ENCODE measurements around the gene FUT3. TPM values are rescaled to one million over a fixed set of nuclear protein-coding genes. Genes with fewer than 3 reads are reported as not detected.
A peak's percentile ranks its signal among the peaks of the same experiment; 100 is the strongest.

FUT3 gene
- total RNA-seq, 1 experiment from 2014 or later: not detected

- Histone ChIP-seq H3K23me2 (ENCODE audit: insufficient read length, low read depth, low read length, poor library complexity, severe bottlenecking) (no peaks in the 10 kb centered on the region), H3K79me1 (ENCODE audit: insufficient read depth, low read depth, low read length, poor library complexity, severe bottlenecking) (no peaks in the 10 kb centered on the region), H3K79me2 (ENCODE audit: insufficient read depth, low read length) (no peaks in the 10 kb centered on the region), H3K23ac (ENCODE audit: insufficient read length, low read depth, low read length) (no peak overlapping the region), H2BK20ac (ENCODE audit: low read depth, low read length, poor library complexity, severe bottlenecking) (no peak overlapping the region), H3K4me1 (ENCODE audit: insufficient read depth, low read length) (no peaks in the 10 kb centered on the region), H3K9me3 (ENCODE audit: control insufficient read depth, low read depth, low read length) (no peaks in the 10 kb centered on the region), H2AK5ac (ENCODE audit: insufficient read length, low read length) (no peak overlapping the region), H4K5ac (ENCODE audit: insufficient read length, low read depth, low read length) (no peak overlapping the region), H3K4me2 (ENCODE audit: insufficient read depth, insufficient read length, low read length) (no peak overlapping the region), H4K91ac (ENCODE audit: insufficient read length, low read depth, low read length) (no peak overlapping the region), H2BK12ac (ENCODE audit: insufficient read length, low read depth, low read length) (no peak overlapping the region), H2BK15ac (ENCODE audit: low read depth, low read length) (no peak overlapping the region), H3K4ac (ENCODE audit: low read depth, low read length) (no peak overlapping the region), H3K18ac (ENCODE audit: insufficient read length, low read depth, low read length) (no peak overlapping the region), H3K27me3 (ENCODE audit: insufficient read depth, low read length) (no peaks in the 10 kb centered on the region), H2AFZ (ENCODE audit: low read length) (no peak overlapping the region), H2BK5ac (ENCODE audit: insufficient read length, low read length) (no peak overlapping the region), H2BK120ac (ENCODE audit: low read depth, low read length, poor library complexity, severe bottlenecking) (no peak overlapping the region), H3T11ph (ENCODE audit: low read length) (no peak overlapping the region), H4K20me1 (ENCODE audit: control insufficient read depth, insufficient read depth, insufficient read length) (no peaks in the 10 kb centered on the region), H3K56ac (ENCODE audit: insufficient read length, low read depth, low read length) (no peak overlapping the region), H3K9ac (ENCODE audit: extremely low read depth, insufficient read length, low read length) (no peak overlapping the region), H3K14ac (ENCODE audit: insufficient read depth, low read length) (no peak overlapping the region), H4K8ac (replicated peaks; ENCODE audit: insufficient read length, low read depth, low read length) (no peak overlapping the region), H3K27ac (ENCODE audit: insufficient read length, low read depth, low read length) (no peak overlapping the region)
- Mint-ChIP-seq H3K9me3 (no peaks in the 10 kb centered on the region; a peak in 2 of 5 replicates), H3K27ac (peak overlapping the region in 1 of 3 experiments; percentile 7; a peak in 2 of 7 replicates), H3K4me1 (peaks cover 0 to 8% of the 10 kb centered on the region in 2 experiments; a peak in 3 of 4 replicates), H3K36me3 (ENCODE audit: insufficient read depth in 1 of 3, low read depth in 3 of 3) (peaks cover 8 to 20% (median 19%) of the 10 kb centered on the region in 3 experiments), H3K4me3 (0 out of 5 replicates have a peak overlapping the region, but pooled peaks of 1 of the 2 experiments have one; percentile 4), H3K27me3 (ENCODE audit: low read depth) (peaks cover 2% of the 10 kb centered on the region)
- no peak for DNase-seq
- TF ChIP-seq CTCF (conservative IDR thresholded peaks at IDR 0.05): no peak
- WGBS (ENCODE audit: extremely low coverage, insufficient read length, low lambda C conversion rate): no CpG with 5 or more reads among the region's 3 CpGs
Measured at GRCh38 chr19:5793188-5793587, 58.1 kb downstream of the FUT3 start.

Other genes with a start within 250 kb of the FUT3 start
- gene SAFB2, start 228.7 kb downstream of the FUT3 start, total RNA-seq (2021): 70.3 and 76.1 TPM in 2 replicates
- 107 and 110 TPM in 2 replicates for gene SAFB, start 228.4 kb downstream of the FUT3 start, total RNA-seq (2021)
- gene MICOS13, start 170.9 kb downstream of the FUT3 start, total RNA-seq (2021): 23.4 and 23.8 TPM in 2 replicates
- 8.0 and 9.3 TPM in 2 replicates for gene HSD11B1L, start 170.4 kb downstream of the FUT3 start, total RNA-seq (2021)
- gene RPL36, start 161.2 kb downstream of the FUT3 start, total RNA-seq (2021): 1,066 and 1,074 TPM in 2 replicates
- 108 and 113 TPM in 2 replicates for gene LONP1, start 131.3 kb downstream of the FUT3 start, total RNA-seq (2021)
- not detected in 2 replicates for gene CATSPERD, start 130.8 kb downstream of the FUT3 start, total RNA-seq (2021)
- 7.1 and 8.1 TPM in 2 replicates for gene PRR22, start 66.7 kb downstream of the FUT3 start, total RNA-seq (2021)
- 61.8 and 67.0 TPM in 2 replicates for gene DUS3L, start 60.3 kb downstream of the FUT3 start, total RNA-seq (2021)
- 4.5 and 4.6 TPM in 2 replicates for gene NRTN, start 46.4 kb downstream of the FUT3 start, total RNA-seq (2021)
- gene FUT6, start 11.7 kb downstream of the FUT3 start, total RNA-seq (2021): 0.13 TPM in 1 of 2 replicates, not detected in the other
- not detected in 2 replicates for gene FUT5, start 19.1 kb upstream of the FUT3 start, total RNA-seq (2021)
- 282 TPM in 2 replicates for gene NDUFA11, start 52.3 kb upstream of the FUT3 start, total RNA-seq (2021)
- gene VMAC, start 53.4 kb upstream of the FUT3 start, total RNA-seq (2021): 1.9 and 2.2 TPM in 2 replicates
- gene CAPS, start 62.8 kb upstream of the FUT3 start, total RNA-seq (2021): 2.3 and 2.5 TPM in 2 replicates
- 86.5 and 89.9 TPM in 2 replicates for gene RANBP3, start 126.7 kb upstream of the FUT3 start, total RNA-seq (2021)

Measured in H9 (cell line).